GM19395 (cell line): ENCODE data around the gene ACY1.

ENCODE experiments used
- ATAC-seq: cut with Tn5 transposase; IDR thresholded peaks from one replicate; pipeline ENCODE4 v1.9.1; 2021; ENCODE audit warnings: mild to moderate bottlenecking, moderate library complexity; ENCODE audit not compliant: unreplicated experiment

The ACY1 gene

DNA sequence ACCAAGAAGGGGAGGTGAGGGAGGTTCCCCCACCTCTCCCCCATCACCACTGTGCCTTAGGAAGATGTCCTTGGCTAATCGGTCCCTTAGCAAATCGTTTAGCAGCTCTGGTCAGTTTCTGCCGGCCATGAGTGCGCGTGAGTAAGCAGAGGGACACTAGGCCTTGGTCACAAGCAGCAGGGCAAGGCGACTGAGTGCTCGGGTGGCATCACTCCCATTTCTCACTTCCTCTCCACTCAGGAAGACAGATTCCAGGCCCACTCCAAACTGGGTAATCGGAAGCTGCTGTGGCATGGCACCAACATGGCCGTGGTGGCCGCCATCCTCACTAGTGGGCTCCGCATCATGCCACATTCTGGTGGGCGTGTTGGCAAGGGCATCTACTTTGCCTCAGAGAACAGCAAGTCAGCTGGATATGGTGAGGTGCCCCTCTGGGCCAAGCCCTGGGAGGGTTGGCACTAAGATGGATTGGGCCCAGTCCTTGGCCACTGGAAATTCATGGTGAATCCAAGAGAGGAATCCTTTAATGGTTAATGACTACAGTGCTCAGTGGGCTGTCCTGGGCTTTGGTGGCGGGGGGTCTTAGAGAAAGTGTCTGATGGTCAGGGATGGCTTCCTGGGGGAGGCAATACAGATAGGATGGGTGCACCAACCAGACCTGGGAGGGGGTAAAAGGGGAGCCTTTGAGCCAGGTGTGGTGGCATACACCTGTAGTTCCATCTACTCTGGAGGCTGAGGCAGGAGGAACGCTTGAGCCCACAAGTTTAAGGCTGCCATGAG, 37.2 kb upstream of the ACY1 start:
- no peak for ATAC-seq

DNA sequence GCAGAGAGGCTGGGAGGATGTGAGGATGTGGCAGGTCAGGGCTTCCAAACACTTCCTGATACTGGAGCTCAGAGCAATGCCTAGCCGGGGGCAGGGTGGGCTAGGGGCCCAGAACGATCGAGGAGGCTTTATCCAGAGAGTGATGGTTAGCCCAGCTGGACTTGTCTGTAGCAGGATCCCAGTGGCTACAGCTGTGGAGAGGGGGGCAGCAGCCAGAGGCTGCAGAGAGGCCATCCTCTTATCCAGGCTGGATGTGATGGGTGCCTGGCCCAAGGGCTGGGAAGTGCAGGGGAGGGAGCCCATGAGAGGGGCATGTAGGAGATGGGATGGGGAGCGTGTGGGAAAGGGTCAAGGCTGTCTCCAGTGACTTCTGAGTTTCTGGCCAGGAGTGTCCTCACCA, 36.5 kb upstream of the ACY1 start:
- ATAC-seq, result no peak

DNA sequence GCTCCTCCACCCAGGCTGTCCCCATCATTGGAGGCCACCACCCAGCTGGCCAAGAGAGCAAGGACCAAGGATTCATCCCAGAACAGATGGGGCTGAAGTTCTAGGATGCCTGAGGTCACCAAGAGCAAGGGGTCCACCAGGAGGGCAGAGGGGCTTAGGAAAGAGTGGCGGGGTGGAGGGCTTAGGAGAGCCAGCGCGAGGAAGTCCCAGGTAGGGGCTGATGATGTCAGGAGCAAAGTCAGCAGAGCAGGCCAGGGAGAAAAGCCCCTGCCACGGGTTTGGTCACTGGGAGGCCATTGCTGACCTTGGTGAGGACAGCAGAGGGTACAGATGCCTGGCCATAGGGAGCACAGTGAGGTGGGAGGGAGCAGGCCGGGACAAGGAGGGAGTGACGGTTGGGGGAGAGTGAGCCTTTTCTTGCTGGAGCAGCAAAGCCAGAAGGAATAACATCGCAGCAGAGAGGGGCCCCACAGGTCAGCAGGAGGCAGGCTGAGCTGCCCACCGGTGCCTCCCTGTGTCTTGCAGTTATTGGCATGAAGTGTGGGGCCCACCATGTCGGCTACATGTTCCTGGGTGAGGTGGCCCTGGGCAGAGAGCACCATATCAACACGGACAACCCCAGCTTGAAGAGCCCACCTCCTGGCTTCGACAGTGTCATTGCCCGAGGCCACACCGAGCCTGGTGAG, 36.0 kb upstream of the ACY1 start:
- no peak for ATAC-seq

DNA sequence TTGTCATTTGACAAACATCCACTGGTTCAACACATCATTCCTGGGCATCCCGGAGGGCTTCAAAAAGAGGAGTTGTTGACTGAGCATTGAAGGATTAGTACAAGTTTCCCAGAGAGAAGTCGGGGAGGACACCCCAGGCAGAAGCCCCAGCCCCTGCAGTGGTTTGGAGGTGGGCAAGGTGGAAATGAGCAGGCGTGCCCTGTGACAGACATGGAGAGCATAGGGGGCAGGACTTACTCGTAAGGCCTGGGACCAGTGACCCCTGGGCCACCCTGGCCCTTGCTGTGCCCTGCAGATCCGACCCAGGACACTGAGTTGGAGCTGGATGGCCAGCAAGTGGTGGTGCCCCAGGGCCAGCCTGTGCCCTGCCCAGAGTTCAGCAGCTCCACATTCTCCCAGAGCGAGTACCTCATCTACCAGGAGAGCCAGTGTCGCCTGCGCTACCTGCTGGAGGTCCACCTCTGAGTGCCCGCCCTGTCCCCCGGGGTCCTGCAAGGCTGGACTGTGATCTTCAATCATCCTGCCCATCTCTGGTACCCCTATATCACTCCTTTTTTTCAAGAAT, 35.2 kb upstream of the ACY1 start:
- no peak for ATAC-seq

DNA sequence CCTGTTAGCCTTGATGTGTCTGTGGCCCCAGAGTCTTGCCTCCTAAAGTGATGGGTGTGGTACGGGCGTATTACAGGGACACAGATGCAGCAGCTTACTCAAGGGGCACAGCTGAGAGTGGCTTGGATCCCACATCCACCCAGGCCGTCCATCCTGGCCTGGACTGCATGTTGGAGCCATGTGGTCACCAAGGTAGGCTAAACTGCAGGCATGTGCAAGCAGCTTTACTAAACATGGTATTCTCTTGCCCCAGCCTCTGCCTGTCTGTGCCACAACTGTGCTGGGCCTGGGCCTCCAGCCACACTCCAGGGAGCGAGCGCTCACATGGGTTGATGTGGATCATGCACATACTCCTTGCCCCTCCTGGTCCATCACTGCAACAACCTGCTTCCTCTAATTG, 34.2 kb upstream of the ACY1 start:
- ATAC-seq, result no peak

DNA sequence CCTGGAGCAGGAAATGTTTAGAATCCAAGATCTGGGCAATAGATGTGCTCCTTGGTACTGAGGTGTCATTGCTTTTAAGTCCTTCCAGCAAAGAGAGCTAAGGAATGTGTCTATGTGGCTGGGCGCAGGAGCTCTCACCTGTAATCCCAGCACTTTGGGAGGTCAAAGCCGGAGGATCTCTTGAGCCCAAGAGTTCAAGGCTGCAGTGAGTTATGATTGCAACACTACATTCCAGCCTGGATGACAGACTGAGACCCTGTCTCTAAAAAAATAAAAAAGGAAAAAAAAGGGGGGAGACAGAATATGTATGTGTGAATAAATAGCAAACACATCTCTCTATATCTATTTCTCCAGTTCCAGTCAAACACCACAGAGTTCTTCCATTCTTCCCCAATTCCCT, 32.4 kb upstream of the ACY1 start:
- ATAC-seq, result no peak

DNA sequence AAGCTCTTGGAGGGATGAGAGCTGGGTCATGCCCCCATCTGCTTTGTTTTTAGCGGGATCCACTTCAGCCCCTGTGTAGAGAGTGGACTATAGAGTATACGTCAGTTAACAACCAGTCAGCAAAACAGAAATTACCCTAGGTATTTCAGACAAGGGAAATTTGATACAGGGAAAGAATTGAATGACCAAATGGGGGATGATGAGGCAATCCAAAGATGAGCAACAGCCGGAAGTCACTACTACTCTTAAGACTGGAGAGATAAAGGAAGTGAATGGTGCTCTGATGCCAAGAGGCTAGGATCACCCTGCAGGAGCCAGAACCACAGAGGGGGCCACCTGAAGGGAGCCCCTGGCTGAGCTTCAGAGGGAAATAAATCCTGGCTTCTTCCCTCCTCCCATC, 29.9 kb upstream of the ACY1 start:
- ATAC-seq, result no peak

DNA sequence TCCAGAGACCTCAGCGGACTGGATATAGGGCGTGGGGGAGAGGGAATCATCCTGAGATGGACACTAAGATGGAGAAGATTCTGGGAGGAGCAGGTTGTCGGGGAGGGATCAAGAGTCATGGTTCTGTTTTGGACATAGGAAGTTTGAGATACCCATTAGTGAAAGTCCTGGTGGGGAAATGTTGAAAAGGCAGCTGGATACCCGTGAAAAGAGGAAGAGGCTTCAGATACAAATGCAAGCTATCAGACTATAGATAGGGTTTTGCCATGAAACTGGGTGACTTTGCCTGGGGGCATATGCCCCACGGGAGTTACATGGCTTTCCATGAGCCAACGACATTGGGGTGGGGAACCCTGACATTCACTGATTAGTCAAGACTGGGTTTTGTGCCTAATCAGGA, 29.2 kb upstream of the ACY1 start:
- no peak for ATAC-seq

DNA sequence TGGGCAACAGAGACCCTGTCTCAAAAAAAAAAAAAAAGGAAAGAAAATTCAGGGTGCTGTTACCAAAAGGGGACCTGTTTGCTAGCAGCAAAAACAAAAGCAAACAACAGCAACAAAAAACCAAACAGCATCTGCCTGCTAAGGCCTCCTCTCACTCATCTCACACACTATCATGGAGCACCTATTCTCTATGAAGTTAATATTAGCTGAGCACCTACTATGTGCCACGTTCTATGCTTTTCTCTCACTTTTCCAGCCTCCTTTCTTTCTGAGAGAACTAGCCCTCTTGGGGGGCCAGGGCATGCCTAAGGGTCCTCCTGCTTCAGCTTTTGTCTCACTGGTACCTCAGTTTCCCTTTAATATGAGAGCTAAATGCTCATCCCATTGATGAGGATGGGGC, 28.6 kb upstream of the ACY1 start:
- no peak for ATAC-seq

DNA sequence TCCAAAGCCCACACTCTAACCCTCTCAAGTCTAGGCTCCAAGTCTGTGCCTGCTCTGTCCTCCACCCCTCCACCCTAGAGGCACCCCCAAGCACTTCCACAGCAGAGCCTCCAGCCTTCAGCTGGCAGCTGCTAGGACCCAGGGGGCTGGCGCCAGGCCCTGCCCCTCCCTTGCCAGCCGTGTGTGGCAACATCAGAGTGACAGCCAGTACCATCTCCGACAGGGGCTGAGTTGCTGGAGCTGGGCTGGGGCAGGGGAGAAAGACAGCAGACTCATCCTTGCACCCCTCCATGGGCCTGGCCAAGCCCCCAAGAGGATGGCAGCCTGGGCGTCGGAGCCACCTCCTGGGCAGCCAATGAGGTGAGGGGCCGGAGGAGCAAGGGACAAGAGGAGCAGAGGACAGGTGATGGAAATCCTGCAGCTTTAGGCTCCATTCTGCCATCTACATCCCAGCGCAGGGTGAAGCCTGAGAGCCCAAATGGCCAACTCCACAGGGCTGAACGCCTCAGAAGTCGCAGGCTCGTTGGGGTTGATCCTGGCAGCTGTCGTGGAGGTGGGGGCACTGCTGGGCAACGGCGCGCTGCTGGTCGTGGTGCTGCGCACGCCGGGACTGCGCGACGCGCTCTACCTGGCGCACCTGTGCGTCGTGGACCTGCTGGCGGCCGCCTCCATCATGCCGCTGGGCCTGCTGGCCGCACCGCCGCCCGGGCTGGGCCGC, 28.0 kb upstream of the ACY1 start, which contains the start of gene GPR62:
Gene GPR62, plus strand, starts transcription at position 207 of the 718 bp plus-strand sequence. Its CDS starts 272 bp downstream, at position 479.
- no peak for ATAC-seq

DNA sequence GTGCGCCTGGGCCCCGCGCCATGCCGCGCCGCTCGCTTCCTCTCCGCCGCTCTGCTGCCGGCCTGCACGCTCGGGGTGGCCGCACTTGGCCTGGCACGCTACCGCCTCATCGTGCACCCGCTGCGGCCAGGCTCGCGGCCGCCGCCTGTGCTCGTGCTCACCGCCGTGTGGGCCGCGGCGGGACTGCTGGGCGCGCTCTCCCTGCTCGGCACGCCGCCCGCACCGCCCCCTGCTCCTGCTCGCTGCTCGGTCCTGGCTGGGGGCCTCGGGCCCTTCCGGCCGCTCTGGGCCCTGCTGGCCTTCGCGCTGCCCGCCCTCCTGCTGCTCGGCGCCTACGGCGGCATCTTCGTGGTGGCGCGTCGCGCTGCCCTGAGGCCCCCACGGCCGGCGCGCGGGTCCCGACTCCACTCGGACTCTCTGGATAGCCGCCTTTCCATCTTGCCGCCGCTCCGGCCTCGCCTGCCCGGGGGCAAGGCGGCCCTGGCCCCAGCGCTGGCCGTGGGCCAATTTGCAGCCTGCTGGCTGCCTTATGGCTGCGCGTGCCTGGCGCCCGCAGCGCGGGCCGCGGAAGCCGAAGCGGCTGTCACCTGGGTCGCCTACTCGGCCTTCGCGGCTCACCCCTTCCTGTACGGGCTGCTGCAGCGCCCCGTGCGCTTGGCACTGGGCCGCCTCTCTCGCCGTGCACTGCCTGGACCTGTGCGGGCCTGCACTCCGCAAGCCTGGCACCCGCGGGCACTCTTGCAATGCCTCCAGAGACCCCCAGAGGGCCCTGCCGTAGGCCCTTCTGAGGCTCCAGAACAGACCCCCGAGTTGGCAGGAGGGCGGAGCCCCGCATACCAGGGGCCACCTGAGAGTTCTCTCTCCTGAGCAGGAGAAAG, 27.2 kb upstream of the ACY1 start:
- ATAC-seq, result no peak

DNA sequence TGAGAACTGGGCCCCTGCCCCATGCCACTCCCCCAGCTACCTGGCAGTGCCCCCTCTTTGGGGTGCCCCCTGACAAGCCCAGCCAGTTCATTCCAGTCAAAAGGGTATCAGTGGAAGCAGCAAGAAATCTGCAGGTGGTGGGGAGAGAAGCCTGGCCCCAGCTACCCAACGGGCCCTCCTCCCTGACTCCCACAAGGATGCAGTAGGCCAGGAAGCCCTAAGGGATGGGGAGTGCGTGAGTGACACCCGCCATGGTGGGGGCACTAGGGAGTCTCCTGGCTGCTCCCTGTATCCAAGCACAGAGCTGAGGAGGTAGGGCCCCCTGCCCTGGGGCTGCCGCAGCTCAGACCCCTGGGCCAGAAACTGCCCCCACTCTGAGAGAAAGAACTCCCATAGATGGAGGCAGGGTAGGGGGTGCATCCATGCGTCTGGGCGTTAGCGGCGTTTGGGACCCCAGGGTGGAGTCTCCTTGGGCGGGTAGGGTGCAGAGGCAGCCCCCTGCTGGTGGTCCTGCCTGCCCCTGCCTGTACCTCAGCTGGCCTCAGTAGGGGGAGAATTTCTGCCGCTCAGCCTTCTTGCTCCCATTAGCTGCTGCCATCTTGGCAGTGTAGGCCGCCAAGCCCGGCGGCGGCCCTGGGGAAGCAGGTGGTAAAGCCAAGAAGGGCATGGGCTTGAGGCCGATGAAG, 25.7 kb upstream of the ACY1 start:
- ATAC-seq, result no peak

DNA sequence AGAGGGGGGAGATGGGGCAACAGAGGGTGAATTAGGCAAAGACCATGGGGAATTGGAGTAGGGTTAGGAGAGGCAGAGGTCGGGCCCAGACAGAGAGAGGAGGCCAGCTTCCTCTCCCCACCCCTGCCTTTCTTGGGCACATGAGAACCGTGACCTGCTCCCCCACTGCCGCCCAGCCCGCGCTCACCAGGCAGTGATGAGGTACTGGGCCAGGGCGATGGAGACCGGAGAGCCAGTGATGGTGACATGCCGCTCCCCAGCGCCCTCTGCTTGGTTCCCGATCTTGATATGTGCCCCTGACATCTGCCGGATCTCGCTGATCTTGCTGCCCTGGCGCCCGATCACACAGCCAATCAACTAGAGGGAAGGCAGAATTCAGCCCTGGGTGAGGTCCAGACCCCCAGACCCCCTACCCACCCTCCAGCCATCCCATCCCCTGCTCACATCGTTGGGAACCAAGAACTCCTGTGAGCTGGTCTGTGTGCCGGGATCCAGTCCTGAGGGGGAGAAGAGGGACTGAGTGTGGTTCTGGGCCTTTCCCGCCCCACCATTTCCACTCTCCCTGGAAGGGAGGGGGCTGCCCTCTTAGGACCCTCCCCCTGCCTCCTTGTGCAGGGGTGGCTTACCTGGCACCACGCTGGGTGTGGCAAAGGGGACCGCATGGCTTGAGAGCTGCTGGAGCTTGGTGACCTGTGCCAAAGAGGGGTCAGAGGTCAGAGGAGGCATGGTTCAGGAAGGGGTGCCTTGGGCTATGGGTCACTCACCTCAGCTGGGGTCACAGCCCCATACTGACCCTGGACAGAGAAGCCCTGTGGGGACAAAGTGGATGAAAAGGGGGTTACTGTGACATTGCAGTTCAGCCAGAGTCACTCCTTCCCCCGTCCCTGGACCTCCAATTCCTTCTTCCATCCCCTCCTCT, 24.5 kb upstream of the ACY1 start:
- ATAC-seq, result no peak

DNA sequence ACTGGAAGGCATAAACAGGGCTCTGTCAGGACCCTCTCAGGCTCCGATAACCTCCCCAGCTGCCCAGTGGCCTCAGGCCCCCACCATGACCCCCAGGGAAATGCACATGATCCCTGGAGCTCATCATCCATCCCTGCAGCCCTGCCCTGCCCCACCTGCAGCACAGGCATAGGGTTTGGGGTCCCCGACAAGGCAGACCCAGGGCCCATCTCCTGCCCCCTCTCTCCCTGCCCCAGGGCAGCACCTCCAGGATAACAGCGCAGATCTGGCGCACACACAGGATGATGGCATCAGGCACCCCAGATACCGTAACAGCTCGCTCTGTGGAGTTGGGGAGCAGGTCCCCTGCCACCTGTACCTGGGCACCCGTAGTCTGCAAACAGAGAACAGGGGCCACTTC, 23.7 kb upstream of the ACY1 start:
- ATAC-seq, result no peak

DNA sequence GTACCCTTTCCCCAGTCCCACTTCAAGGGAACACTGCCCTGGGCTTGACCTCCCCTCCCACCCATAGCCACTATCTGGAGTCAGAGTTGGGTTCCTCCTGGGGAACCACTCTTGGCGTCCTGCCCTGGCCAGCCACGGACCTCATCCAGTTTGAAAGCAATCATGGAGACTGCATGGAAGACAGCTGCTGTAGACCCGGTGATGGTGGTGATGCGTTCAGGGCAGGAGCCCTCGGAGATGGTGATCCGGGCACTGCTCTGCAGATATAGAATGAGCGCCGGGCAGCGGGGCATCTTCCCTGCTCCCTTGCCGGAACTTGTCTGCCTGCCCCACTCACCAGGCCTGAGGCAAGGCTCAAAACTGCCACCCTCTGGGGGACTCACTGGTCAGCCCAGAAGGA, 22.9 kb upstream of the ACY1 start:
- ATAC-seq, result no peak

DNA sequence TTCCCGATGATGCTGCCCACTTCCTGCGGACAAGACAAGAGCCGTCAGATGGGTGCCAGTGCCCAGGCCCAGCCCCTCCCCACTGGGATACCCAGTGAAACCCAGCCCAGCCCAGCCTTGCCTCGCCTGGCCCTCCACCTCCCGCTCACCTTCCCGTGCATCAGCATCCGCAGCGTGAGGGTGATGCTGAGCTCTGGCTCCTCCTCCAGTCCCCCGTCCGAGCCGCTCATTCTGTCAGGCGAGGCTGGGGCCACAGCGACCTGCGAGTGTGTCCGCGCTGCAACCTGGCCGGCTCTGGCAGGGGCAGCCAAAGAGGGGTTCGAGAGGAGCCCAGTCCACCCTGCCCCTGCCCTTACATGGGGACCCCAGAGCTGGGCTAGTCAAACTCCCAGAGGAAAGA, 22.3 kb upstream of the ACY1 start:
- ATAC-seq, result no peak

DNA sequence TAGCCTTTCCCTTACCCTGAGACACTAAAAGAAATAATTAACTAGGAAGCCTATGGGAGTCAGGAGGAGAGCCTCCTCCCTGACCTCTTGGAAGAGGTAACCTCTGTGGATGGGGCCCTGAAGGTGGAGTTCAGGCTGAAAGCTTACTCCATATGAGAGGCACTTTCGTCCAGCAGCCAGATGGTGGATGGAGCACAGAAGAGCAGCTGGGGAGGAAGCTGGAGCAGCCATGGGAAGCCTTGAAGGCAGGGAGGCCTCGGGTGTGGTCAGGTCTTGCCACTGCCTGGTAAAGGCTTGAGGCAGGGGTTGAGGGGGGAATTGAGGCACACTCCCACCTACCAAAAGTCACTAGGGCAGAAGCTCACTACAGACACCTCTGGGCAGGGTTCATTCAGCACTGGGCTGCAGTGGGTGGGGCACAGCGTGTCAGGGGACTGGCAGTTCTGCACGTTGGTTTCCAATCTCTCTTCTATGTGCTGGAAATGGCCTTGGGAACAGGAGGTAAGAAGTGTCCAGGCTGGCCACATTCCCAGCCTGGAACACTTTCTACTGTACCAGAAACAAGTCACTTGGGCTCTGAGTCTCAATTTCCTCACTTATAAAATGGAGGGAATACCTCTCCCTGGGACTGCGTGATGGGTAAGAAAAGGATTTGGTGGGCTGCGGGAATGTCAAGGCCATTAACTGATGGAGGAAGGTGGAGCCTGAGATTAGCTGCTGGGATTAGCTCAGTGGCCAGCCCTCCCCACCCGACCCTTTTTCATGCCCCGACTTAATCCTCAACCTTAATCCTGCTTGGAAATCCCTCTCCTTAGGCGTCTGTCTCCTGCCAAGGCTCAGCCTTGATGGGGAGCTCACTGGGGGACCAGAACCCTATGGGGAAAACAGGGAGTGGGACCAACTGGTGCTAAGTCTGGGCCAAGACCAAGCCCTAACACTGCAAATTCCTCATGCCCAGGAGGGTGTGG, 21.4 kb upstream of the ACY1 start:
- no peak for ATAC-seq
